ENCODE measurements around the gene CYB5B. TPM values are rescaled to one million over a fixed set of nuclear protein-coding genes. Genes with fewer than 3 reads are reported as not detected.

CYB5B gene
- total RNA-seq, 2 donors from 2014 or later, result 12.0 to 54.5 TPM

DNA sequence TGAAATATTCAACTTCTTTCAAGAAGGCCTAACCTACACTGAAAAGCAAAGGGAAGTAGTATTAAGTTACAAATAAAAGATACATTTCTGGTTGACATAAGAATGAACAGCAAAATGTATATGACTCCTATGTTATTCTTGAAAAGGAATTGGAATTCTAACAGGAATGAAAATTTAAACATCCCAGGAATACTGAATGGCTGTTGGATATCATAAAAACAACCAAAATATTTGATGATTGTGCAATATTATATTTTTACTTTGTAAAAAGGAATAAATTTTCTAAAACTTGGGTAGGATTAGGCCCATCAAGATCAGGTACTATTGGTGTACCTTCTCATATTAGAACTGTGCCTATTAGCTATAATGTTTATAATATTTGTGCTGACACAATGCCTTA lies 50.0 kb downstream of the CYB5B start:
- Histone ChIP-seq H3K4me1 (ENCODE audit: control insufficient read depth in 1 of 2, low read depth in 2 of 2) (no peaks in the 10 kb centered on the region), H3K9me3 (no peaks in the 10 kb centered on the region), H3K4me3 (no peak overlapping the region), H3K36me3 (no peaks in the 10 kb centered on the region), H3K27ac (no peak overlapping the region), H3K27me3 (replicated peaks; ENCODE audit: insufficient read depth) (no peaks in the 10 kb centered on the region)
- no peak for ATAC-seq (ENCODE audit: insufficient number of reproducible peaks, low FRiP score, low read depth)
- TF ChIP-seq CTCF (IDR thresholded peaks at IDR 0.05), result no peak
- DNase-seq (ENCODE audit: low spot score), result no peak

DNA sequence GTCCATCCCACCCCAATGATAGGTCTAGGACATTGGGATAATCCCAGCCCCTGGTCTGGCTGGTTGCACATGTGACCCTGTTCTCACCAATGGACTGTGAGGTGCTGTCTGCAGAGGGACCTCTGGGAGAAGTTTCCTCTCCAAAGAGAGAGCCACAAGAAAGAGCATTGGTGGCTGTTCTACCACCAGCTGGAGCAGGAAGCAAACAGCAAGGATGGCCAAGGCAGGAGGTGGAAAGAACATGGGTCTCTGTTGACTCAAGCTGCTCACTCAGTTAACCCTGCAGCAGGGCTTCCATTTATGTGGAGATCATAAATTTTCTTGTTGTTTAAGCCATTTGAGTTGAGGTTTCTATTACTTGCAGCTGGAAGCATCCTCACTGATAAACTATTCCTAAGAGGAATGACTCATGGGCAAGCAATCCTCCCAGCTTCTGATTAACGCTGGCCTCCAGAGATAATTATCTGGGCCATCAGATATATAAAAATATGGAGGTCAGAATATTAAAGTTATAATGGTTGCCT lies 52.6 kb downstream of the CYB5B start:
- no peak overlapping the region for H3K27ac ChIP-seq
- peaks cover 3 to 7% of the 10 kb centered on the region in 2 donors for H3K4me1 ChIP-seq (ENCODE audit: control insufficient read depth in 1 of 2, low read depth in 2 of 2)
- DNase-seq (ENCODE audit: low spot score) (no peak), ATAC-seq (ENCODE audit: insufficient number of reproducible peaks, low FRiP score, low read depth) (no peak)
- TF ChIP-seq CTCF (IDR thresholded peaks at IDR 0.05), result no peak
- H3K9me3 ChIP-seq, result no peaks in the 10 kb centered on the region
- no peak overlapping the region for H3K4me3 ChIP-seq
- no peaks in the 10 kb centered on the region for H3K27me3 ChIP-seq (replicated peaks; ENCODE audit: insufficient read depth)
- H3K36me3 ChIP-seq, result no peaks in the 10 kb centered on the region

GRCh38 chr16:69477546-69477945 lies 53.1 kb downstream of the CYB5B start:
- Histone ChIP-seq H3K27me3 (replicated peaks; ENCODE audit: insufficient read depth) (no peaks in the 10 kb centered on the region), H3K4me3 (no peak overlapping the region), H3K27ac (no peak overlapping the region), H3K4me1 (ENCODE audit: control insufficient read depth in 1 of 2, low read depth in 2 of 2) (peaks cover 5 to 11% of the 10 kb centered on the region in 2 donors), H3K36me3 (no peaks in the 10 kb centered on the region), H3K9me3 (no peaks in the 10 kb centered on the region)
- no peak for TF ChIP-seq CTCF (IDR thresholded peaks at IDR 0.05)
- ATAC-seq (ENCODE audit: insufficient number of reproducible peaks, low FRiP score, low read depth), result no peak
- no peak for DNase-seq (ENCODE audit: low spot score)

- ATAC-seq (ENCODE audit: insufficient number of reproducible peaks, low FRiP score, low read depth) (no peak), DNase-seq (ENCODE audit: low spot score) (no peak)
- Histone ChIP-seq H3K9me3 (no peaks in the 10 kb centered on the region), H3K27me3 (replicated peaks; ENCODE audit: insufficient read depth) (no peaks in the 10 kb centered on the region), H3K36me3 (no peaks in the 10 kb centered on the region), H3K4me3 (no peak overlapping the region), H3K27ac (no peak overlapping the region), H3K4me1 (ENCODE audit: control insufficient read depth in 1 of 2, low read depth in 2 of 2) (peaks cover 7 to 14% of the 10 kb centered on the region in 2 donors)
- no peak for TF ChIP-seq CTCF (IDR thresholded peaks at IDR 0.05)
Observed at GRCh38 chr16:69478685-69479084, 54.3 kb downstream of the CYB5B start.

- no peak for ATAC-seq (ENCODE audit: insufficient number of reproducible peaks, low FRiP score, low read depth)
- no peaks in the 10 kb centered on the region for H3K36me3 ChIP-seq
- no peak for DNase-seq (ENCODE audit: low spot score)
- H3K4me3 ChIP-seq, result no peak overlapping the region
- no peak for TF ChIP-seq CTCF (IDR thresholded peaks at IDR 0.05)
- no peaks in the 10 kb centered on the region for H3K27me3 ChIP-seq (replicated peaks; ENCODE audit: insufficient read depth)
- H3K4me1 ChIP-seq (ENCODE audit: control insufficient read depth in 1 of 2, low read depth in 2 of 2), result peaks cover 7 to 14% of the 10 kb centered on the region in 2 donors
- no peaks in the 10 kb centered on the region for H3K9me3 ChIP-seq
- no peak overlapping the region for H3K27ac ChIP-seq
Observed at GRCh38 chr16:69479775-69480174, 55.4 kb downstream of the CYB5B start.
